Astrocyte (in vitro differentiated cells and primary cell): Measurements from ENCODE around the gene MRPS11. TPM values are rescaled to one million over a fixed set of nuclear protein-coding genes. Genes with fewer than 3 reads are reported as not detected.
A peak's percentile ranks its signal among the peaks of the same experiment; 100 is the strongest.

Source experiments
- DNase-seq: peaks from one replicate; pipeline ENCODE4 v3.0.0-alpha.2; 2010; ENCODE audit warnings: low read depth
- FAIRE-seq: peaks from 2 replicates; lab custom pipeline; 2011; peaks lifted over from hg19 to GRCh38; lab: Jason Lieb, UNC
- H2AFZ ChIP-seq: 2 replicates; pipeline ENCODE4 v1.6.0; 2012; ENCODE audit warnings: low read depth, low read length, inconsistent platforms
- H3K27ac ChIP-seq: 2 replicates; pipeline ENCODE4 v1.5.1; 2011; ENCODE audit warnings: low read depth, low read length, inconsistent platforms
- H3K27me3 ChIP-seq: 2 replicates; pipeline ENCODE4 v1.6.0; 2011; ENCODE audit warnings: low read length, inconsistent platforms; ENCODE audit not compliant: insufficient read depth
- H3K36me3 ChIP-seq: 2 replicates; pipeline ENCODE4 v1.5.1; 2011; ENCODE audit warnings: low read length, inconsistent platforms; ENCODE audit not compliant: insufficient read depth
- H3K4me1 ChIP-seq: 2 replicates; pipeline ENCODE4 v1.5.1; 2011; ENCODE audit warnings: low read length, inconsistent platforms; ENCODE audit not compliant: insufficient read depth
- H3K4me2 ChIP-seq: 2 replicates; pipeline ENCODE4 v1.6.0; 2012; ENCODE audit warnings: low read length, inconsistent platforms
- H3K4me3 ChIP-seq: 2 replicates; pipeline ENCODE4 v1.5.1; 2011; ENCODE audit warnings: low read depth, mild to moderate bottlenecking, low read length, inconsistent platforms; ENCODE audit not compliant: insufficient read depth
- H3K79me2 ChIP-seq: 2 replicates; pipeline ENCODE4 v1.6.0; 2012; ENCODE audit warnings: mild to moderate bottlenecking, low read length, inconsistent platforms; ENCODE audit not compliant: insufficient read depth
- H3K9ac ChIP-seq: 2 replicates; pipeline ENCODE4 v1.6.0; 2012; ENCODE audit warnings: mild to moderate bottlenecking, low read length, inconsistent platforms
- H3K9me3 ChIP-seq: 2 replicates; pipeline ENCODE4 v1.5.1; 2012; ENCODE audit warnings: low read depth, mild to moderate bottlenecking, low read length, inconsistent platforms; ENCODE audit not compliant: insufficient read depth
- H4K20me1 ChIP-seq: 2 replicates; pipeline ENCODE4 v1.6.0; 2012; ENCODE audit warnings: low read length, inconsistent platforms; ENCODE audit not compliant: insufficient read depth
- H3K27ac Mint-ChIP-seq: one replicate; pipeline ENCODE4 v1.8.0; 2021; ENCODE audit warnings: mild to moderate bottlenecking, mixed read lengths; ENCODE audit not compliant: unreplicated experiment
- H3K27me3 Mint-ChIP-seq: one replicate; pipeline ENCODE4 v1.8.0; 2021; ENCODE audit warnings: low read depth, mixed read lengths; ENCODE audit not compliant: unreplicated experiment
- H3K36me3 Mint-ChIP-seq: one replicate; pipeline ENCODE4 v1.8.0; 2021; ENCODE audit warnings: low read depth, mixed read lengths; ENCODE audit not compliant: unreplicated experiment
- H3K4me1 Mint-ChIP-seq: one replicate; pipeline ENCODE4 v1.8.0; 2021; ENCODE audit warnings: low read depth, mixed read lengths; ENCODE audit not compliant: unreplicated experiment
- H3K4me3 Mint-ChIP-seq: one replicate; pipeline ENCODE4 v1.8.0; 2021; ENCODE audit warnings: mild to moderate bottlenecking, moderate library complexity, mixed read lengths; ENCODE audit not compliant: unreplicated experiment
- H3K9me3 Mint-ChIP-seq: one replicate; pipeline ENCODE4 v1.8.0; 2021; ENCODE audit warnings: mild to moderate bottlenecking, mixed read lengths; ENCODE audit not compliant: unreplicated experiment
- EZH2 ChIP-seq: IDR thresholded peaks from 2 replicates; pipeline ENCODE4 v1.6.1; 2012; ENCODE audit warnings: mild to moderate bottlenecking, low read length, inconsistent platforms; ENCODE audit not compliant: insufficient read depth
- total RNA-seq: library from RNA; stranded (reverse); gene quantifications from 2 replicates; pipeline ENCODE4 v1.2.1, GENCODE V29; 2021
- TF ChIP-seq, protein P1 (sequence below): IDR thresholded peaks from 2 replicates; pipeline ENCODE4 v1.5.1; 2011; ENCODE audit warnings: low read depth, mild to moderate bottlenecking, inconsistent platforms, low read length, moderate library complexity; ENCODE audit not compliant: insufficient read depth

MRPS11 gene
- total RNA-seq, 1 donor from 2014 or later: 50.7 TPM

DNA sequence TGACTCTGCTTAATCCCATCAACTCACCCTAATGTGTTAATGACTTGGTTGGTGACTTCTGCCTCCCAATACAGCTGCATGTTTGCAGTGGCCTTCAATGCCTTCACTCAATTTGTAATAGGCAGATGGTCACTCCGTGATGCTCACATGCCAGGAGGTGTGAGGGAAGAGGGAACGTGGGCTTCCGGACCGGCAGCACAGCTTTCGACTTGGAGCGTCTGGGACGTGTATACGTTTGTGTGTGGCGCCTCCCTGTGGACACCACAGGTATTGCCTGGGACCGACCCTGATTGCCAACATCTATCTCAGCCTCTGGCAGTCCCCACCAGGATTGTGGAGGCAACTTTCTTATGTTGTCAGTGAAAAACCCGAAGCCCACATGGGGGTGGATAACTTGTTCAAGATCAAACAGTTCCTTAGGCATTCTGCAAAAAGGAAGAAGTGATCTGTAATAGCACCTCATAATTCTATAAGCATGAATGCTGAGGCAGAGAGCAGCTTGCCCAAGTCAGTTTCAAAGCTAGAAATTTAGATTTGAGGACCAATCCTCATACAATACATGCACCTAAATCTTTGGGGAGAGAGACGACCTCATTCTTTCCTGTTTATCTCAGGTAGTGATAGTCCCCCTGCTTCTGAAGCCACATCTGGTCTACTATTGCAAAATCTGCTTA is 17.2 kb upstream of the MRPS11 start:
- Histone ChIP-seq H3K9me3 (no peaks in the 10 kb centered on the region), H3K27me3 (no peaks in the 10 kb centered on the region), H3K9ac (no peak overlapping the region), H3K4me1 (peaks cover 9% of the 10 kb centered on the region), H3K4me2 (peak overlapping the region; percentile 38), H4K20me1 (no peaks in the 10 kb centered on the region), H3K36me3 (no peaks in the 10 kb centered on the region), H3K27ac (no peak overlapping the region), H3K4me3 (no peak overlapping the region), H3K79me2 (no peaks in the 10 kb centered on the region), H2AFZ (no peak overlapping the region)
- peak; percentile 44 for DNase-seq
- Mint-ChIP-seq H3K36me3 (no peaks in the 10 kb centered on the region), H3K4me1 (peaks cover 11% of the 10 kb centered on the region), H3K27me3 (peaks cover 30% of the 10 kb centered on the region), H3K27ac (no peak overlapping the region), H3K4me3 (no peak overlapping the region), H3K9me3 (no peaks in the 10 kb centered on the region)
- TF ChIP-seq EZH2: no peak
- TF ChIP-seq, protein P1, sequence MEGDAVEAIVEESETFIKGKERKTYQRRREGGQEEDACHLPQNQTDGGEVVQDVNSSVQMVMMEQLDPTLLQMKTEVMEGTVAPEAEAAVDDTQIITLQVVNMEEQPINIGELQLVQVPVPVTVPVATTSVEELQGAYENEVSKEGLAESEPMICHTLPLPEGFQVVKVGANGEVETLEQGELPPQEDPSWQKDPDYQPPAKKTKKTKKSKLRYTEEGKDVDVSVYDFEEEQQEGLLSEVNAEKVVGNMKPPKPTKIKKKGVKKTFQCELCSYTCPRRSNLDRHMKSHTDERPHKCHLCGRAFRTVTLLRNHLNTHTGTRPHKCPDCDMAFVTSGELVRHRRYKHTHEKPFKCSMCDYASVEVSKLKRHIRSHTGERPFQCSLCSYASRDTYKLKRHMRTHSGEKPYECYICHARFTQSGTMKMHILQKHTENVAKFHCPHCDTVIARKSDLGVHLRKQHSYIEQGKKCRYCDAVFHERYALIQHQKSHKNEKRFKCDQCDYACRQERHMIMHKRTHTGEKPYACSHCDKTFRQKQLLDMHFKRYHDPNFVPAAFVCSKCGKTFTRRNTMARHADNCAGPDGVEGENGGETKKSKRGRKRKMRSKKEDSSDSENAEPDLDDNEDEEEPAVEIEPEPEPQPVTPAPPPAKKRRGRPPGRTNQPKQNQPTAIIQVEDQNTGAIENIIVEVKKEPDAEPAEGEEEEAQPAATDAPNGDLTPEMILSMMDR: peak; percentile 93
- peak; percentile 41 for FAIRE-seq

DNA sequence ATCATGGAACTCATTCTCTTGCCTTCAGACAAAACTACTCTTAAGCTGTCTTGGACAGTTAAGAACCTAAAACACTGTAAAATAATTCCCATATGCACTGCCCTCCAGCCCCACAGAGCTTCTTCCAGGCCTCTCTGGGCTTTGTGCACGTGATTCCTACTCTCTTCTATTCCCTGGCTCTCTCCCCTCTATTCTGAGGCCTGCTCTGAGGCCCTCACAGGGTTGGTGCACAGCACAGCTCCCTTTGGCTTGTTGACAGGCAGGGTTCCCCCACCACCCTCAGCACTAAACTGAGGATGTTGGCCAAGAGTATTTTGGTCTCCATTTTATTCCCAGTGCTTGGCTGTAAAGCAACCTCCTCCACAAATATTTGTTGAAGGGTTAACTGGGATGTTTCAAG is 13.9 kb upstream of the MRPS11 start:
- no peak overlapping the region for H3K27ac ChIP-seq
- no peak overlapping the region for H3K4me2 ChIP-seq
- Mint-ChIP-seq H3K4me1 (peaks cover 11% of the 10 kb centered on the region), H3K27ac (no peak overlapping the region), H3K36me3 (no peaks in the 10 kb centered on the region), H3K27me3 (peaks cover 11% of the 10 kb centered on the region), H3K9me3 (no peaks in the 10 kb centered on the region), H3K4me3 (no peak overlapping the region)
- TF ChIP-seq, protein P1: no peak
- H4K20me1 ChIP-seq: no peaks in the 10 kb centered on the region
- no peaks in the 10 kb centered on the region for H3K79me2 ChIP-seq
- DNase-seq: no peak
- H2AFZ ChIP-seq: no peak overlapping the region
- FAIRE-seq: no peak
- H3K9me3 ChIP-seq: no peaks in the 10 kb centered on the region
- no peaks in the 10 kb centered on the region for H3K36me3 ChIP-seq
- H3K27me3 ChIP-seq: no peaks in the 10 kb centered on the region
- H3K4me3 ChIP-seq: no peak overlapping the region
- H3K9ac ChIP-seq: no peak overlapping the region
- peaks cover 10% of the 10 kb centered on the region for H3K4me1 ChIP-seq

DNA sequence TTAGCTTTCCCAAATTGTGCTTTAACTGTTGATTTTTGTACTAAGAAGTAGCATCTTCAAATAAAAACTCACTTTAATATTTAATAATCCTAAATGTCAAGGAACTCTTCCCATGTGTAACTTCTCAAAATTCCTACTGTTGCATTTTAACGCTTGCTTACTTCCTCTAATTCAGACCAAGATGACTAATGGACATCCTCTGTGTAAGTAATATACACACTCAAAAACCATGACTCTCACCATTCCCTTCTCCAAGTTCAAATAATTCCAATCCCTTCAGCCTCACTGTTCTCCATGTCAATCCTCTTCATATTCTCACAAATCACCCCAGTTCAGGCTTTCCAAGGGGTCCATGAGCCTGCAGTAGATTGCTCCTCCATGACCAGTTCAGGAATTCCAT is 13.3 kb upstream of the MRPS11 start:
- Histone ChIP-seq H3K4me1 (peaks cover 10% of the 10 kb centered on the region), H3K4me2 (peak overlapping the region; percentile 55), H3K36me3 (no peaks in the 10 kb centered on the region), H3K79me2 (no peaks in the 10 kb centered on the region), H3K27ac (no peak overlapping the region), H3K27me3 (no peaks in the 10 kb centered on the region), H2AFZ (peak overlapping the region; percentile 9), H3K9ac (no peak overlapping the region), H3K4me3 (no peak overlapping the region), H3K9me3 (no peaks in the 10 kb centered on the region), H4K20me1 (no peaks in the 10 kb centered on the region)
- no peaks in the 10 kb centered on the region for H3K9me3 Mint-ChIP-seq
- H3K27me3 Mint-ChIP-seq: peaks cover 11% of the 10 kb centered on the region
- DNase-seq (peak; percentile 30), FAIRE-seq (peak; percentile 63)
- peaks cover 11% of the 10 kb centered on the region for H3K4me1 Mint-ChIP-seq
- no peak overlapping the region for H3K4me3 Mint-ChIP-seq
- TF ChIP-seq, protein P1: no peak
- TF ChIP-seq EZH2: no peak
- no peaks in the 10 kb centered on the region for H3K36me3 Mint-ChIP-seq
- H3K27ac Mint-ChIP-seq: no peak overlapping the region
